Ovary (tissue), 3 donors: Measurements from ENCODE around the gene NCOA1.

Experiments used
- CTCF ChIP-seq, 3 donors: fragments of 450-650 bp in 2 of 3; fragments of 200-600 bp in 1 of 3; IDR thresholded peaks; one replicate each; pipeline versions ENCODE4 v1.5.1 to v1.8.0; 2016 to 2022; ENCODE audit warnings: antibody characterized with exemption in 3 of 3, mild to moderate bottlenecking in 1 of 3
- EP300 ChIP-seq: sonication (generic); formaldehyde crosslinking; IDR thresholded peaks from one replicate; pipeline ENCODE4 v1.6.1; 2017; ENCODE audit warnings: antibody characterized with exemption
- POLR2A ChIP-seq: fragments of 450-650 bp; IDR thresholded peaks from one replicate; pipeline ENCODE4 v1.6.1; 2017; ENCODE audit warnings: antibody characterized with exemption, mild to moderate bottlenecking, moderate library complexity
- donor health status: DM: no; HTN: no; CAD: no.

GRCh38 chr2:24473626-24474025 lies 17.4 kb upstream of the NCOA1 start:
- no peak for TF ChIP-seq CTCF (IDR thresholded peaks at IDR 0.05)
- TF ChIP-seq POLR2A, result no peak
- no peak for TF ChIP-seq EP300
